Activated CD8-positive, alpha-beta T cell treated with anti-CD3 and anti-CD28 coated beads for 36 hours (primary cell): Measurements from ENCODE around the gene STK17A. TPM values are rescaled to one million over a fixed set of nuclear protein-coding genes. Genes with fewer than 3 reads are reported as not detected.

Experiments used
- ATAC-seq: fragments of 200-7000 bp; cut with Tn5 transposase; one replicate; pipeline ENCODE4 v1.10.0; 2021; ENCODE audit warnings: mild to moderate bottlenecking, moderate library complexity
- CTCF ChIA-PET: fragments of 350-600 bp; sonication (Branson Sonifier 250); formaldehyde crosslinking; loops from one replicate; lab custom pipeline; 2021; ENCODE audit warnings: antibody characterized with exemption; lab: Charles Lee
- POLR2A ChIA-PET: fragments of 350-600 bp; sonication (Branson Sonifier 250); formaldehyde crosslinking; loops from one replicate; lab custom pipeline; 2021; ENCODE audit warnings: antibody characterized with exemption; lab: Charles Lee
- DNase-seq: peaks from one replicate; pipeline ENCODE4 v3.0.0-alpha.2; 2020
- H3K27ac Mint-ChIP-seq: one replicate; pipeline ENCODE4 v1.8.0; 2021; ENCODE audit warnings: mild to moderate bottlenecking, mixed read lengths
- H3K27me3 Mint-ChIP-seq: one replicate; pipeline ENCODE4 v1.8.0; 2021; ENCODE audit warnings: mixed read lengths
- H3K36me3 Mint-ChIP-seq: one replicate; pipeline ENCODE4 v1.8.0; 2021; ENCODE audit warnings: low read depth, mixed read lengths
- H3K4me1 Mint-ChIP-seq: one replicate; pipeline ENCODE4 v1.8.0; 2021; ENCODE audit warnings: low read depth, mixed read lengths
- H3K4me3 Mint-ChIP-seq: one replicate; pipeline ENCODE4 v1.8.0; 2021; ENCODE audit warnings: mild to moderate bottlenecking, moderate library complexity, mixed read lengths
- H3K9me3 Mint-ChIP-seq: one replicate; pipeline ENCODE4 v1.8.0; 2021; ENCODE audit warnings: mixed read lengths
- intact Hi-C: fragments of 100-400 bp; cut with micrococcal nuclease; formaldehyde crosslinking; loops from one replicate; pipeline ENCODE4 v1.10.0; 2022
- total RNA-seq, 2 experiments: library from RNA; stranded (reverse); gene quantifications; one replicate each; pipeline ENCODE4 v1.2.3, GENCODE V29; 2021
- TF ChIP-seq, protein P1 (sequence below): fragments of 200-600 bp; IDR thresholded peaks from one replicate; pipeline ENCODE4 v1.8.0; 2022; ENCODE audit warnings: antibody characterized with exemption, mild to moderate bottlenecking

Gene STK17A
- total RNA-seq, 2 experiments from 2014 or later: 42.4 to 46.1 TPM

- CTCF ChIA-PET: interaction anchor here (1.2 to 3.8 kb wide), 5 partner anchors 11 to 205 kb away, joined by 3 to 31 read pairs (median 7); partner anchors contain the start of gene STK17A
- H3K27me3 Mint-ChIP-seq: no peaks in the 10 kb centered on the region
- peak overlapping the region; percentile 90 for H3K27ac Mint-ChIP-seq
- peaks cover 76% of the 10 kb centered on the region for H3K36me3 Mint-ChIP-seq
- ATAC-seq: no peak
- DNase-seq: no peak
- TF ChIP-seq, protein P1, sequence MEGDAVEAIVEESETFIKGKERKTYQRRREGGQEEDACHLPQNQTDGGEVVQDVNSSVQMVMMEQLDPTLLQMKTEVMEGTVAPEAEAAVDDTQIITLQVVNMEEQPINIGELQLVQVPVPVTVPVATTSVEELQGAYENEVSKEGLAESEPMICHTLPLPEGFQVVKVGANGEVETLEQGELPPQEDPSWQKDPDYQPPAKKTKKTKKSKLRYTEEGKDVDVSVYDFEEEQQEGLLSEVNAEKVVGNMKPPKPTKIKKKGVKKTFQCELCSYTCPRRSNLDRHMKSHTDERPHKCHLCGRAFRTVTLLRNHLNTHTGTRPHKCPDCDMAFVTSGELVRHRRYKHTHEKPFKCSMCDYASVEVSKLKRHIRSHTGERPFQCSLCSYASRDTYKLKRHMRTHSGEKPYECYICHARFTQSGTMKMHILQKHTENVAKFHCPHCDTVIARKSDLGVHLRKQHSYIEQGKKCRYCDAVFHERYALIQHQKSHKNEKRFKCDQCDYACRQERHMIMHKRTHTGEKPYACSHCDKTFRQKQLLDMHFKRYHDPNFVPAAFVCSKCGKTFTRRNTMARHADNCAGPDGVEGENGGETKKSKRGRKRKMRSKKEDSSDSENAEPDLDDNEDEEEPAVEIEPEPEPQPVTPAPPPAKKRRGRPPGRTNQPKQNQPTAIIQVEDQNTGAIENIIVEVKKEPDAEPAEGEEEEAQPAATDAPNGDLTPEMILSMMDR: no peak
- intact Hi-C loops: no loop called here
- H3K4me3 Mint-ChIP-seq: no peak overlapping the region
- H3K4me1 Mint-ChIP-seq: peaks cover 97% of the 10 kb centered on the region
- POLR2A ChIA-PET: interaction anchor here (1.3 to 4.2 kb wide), 4 partner anchors 9 to 15 kb away, joined by 3 to 20 read pairs (median 11); no protein-coding TSS in a partner anchor
- no peaks in the 10 kb centered on the region for H3K9me3 Mint-ChIP-seq
Measured at GRCh38 chr7:43634384-43634783, 51.5 kb downstream of the STK17A start.

- TF ChIP-seq, protein P1: no peak
- DNase-seq: no peak
- intact Hi-C loops: no loop called here
- peak overlapping the region; percentile 92 for H3K27ac Mint-ChIP-seq
- peaks cover 84% of the 10 kb centered on the region for H3K36me3 Mint-ChIP-seq
- ChIA-PET POLR2A (no interaction called here), CTCF (interaction anchor here (1.9 to 6.7 kb wide), 4 partner anchors 9 to 64 kb away, joined by 6 to 61 read pairs (median 19); partner anchors contain the start of gene STK17A)
- H3K4me1 Mint-ChIP-seq: peaks cover 99% of the 10 kb centered on the region
- no peak for ATAC-seq
- H3K27me3 Mint-ChIP-seq: no peaks in the 10 kb centered on the region
- no peaks in the 10 kb centered on the region for H3K9me3 Mint-ChIP-seq
- H3K4me3 Mint-ChIP-seq: no peak overlapping the region
Measured at GRCh38 chr7:43636093-43636492, 53.2 kb downstream of the STK17A start.

- peak; percentile 82 for ATAC-seq
- DNase-seq: peak; percentile 47
- intact Hi-C loops: no loop called here
- Mint-ChIP-seq H3K9me3 (no peaks in the 10 kb centered on the region), H3K27me3 (no peaks in the 10 kb centered on the region), H3K27ac (peak overlapping the region; percentile 92), H3K4me1 (peaks cover 96% of the 10 kb centered on the region), H3K36me3 (peaks cover 76% of the 10 kb centered on the region), H3K4me3 (peak overlapping the region; percentile 5)
- ChIA-PET CTCF (interaction anchor here (0.6 to 6.7 kb wide), 5 partner anchors 9 to 1285 kb away, joined by 3 to 61 read pairs (median 4); partner anchors contain the start of gene STK17A), POLR2A (interaction anchor here (0.9 to 1.1 kb wide), 2 partner anchors 9 to 24 kb away, joined by 3 read pairs; no protein-coding TSS in a partner anchor)
- TF ChIP-seq, protein P1: no peak
Measured at GRCh38 chr7:43637114-43637806, 54.4 kb downstream of the STK17A start.

DNA sequence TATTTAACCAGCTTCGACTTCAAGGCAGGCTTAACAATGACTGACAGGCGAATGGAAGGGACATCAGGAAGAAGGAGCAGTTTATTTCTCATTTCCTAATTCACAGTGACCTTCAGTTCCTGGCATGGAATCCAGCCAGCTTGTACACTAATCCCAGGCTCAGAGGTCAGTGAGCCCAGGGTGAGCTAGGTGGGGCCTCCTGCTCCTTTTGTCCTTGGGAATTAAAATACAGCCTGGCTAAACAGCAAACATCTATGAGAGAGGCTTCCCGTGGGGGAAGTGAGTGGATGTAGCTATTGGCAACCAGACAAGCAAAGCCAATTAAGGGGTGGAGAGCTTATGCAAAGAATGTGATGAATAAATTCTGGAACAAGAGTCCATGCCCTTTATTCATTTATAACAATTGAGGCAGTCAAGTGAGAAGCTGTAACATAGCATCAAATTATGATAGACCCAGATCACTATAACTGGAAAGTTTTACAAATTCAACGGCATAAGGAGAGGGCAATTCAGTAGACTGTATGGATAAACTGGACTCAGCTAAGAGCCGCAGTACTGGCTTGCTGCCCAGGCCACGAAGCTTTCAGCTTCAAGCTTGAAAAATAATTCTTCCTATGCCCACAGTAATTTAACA lies 57.1 kb downstream of the STK17A start:
- CTCF ChIA-PET: interaction anchor here (0.7 to 6.7 kb wide), 8 partner anchors 8 to 198 kb away, joined by 3 to 61 read pairs (median 4); partner anchors contain the start of gene STK17A
- Mint-ChIP-seq H3K4me1 (peaks cover 94% of the 10 kb centered on the region), H3K27me3 (no peaks in the 10 kb centered on the region), H3K9me3 (no peaks in the 10 kb centered on the region), H3K4me3 (peak overlapping the region; percentile 7), H3K27ac (peak overlapping the region; percentile 84), H3K36me3 (peaks cover 78% of the 10 kb centered on the region)
- intact Hi-C loops: no loop called here
- ATAC-seq (no peak), DNase-seq (no peak)
- POLR2A ChIA-PET: interaction anchor here (1.2 to 3.1 kb wide), 7 partner anchors 9 to 54 kb away, joined by 3 to 16 read pairs (median 3); no protein-coding TSS in a partner anchor
- TF ChIP-seq, protein P1: no peak
